GM12878 (cell line): Measurements from ENCODE around the gene THSD4. TPM values are rescaled to one million over a fixed set of nuclear protein-coding genes. Genes with fewer than 3 reads are reported as not detected.

Source experiments
- ATAC-seq: fragments of 200-7000 bp; cut with Tn5 transposase; 3 replicates; pipeline ENCODE4 v1.9.1; 2020; ENCODE audit warnings: mild to moderate bottlenecking, moderate library complexity
- BruUV-seq: library from RNA; stranded (reverse); fragments of 400-500 nt; replicated peaks from 2 replicates; lab custom pipeline; 2021; lab: Mats Ljungman, UMichigan
- CTCF ChIA-PET: fragments of 300-600 bp; sonication (Branson Sonifier 250); formaldehyde crosslinking; extraction: SDS; loops from one replicate; lab custom pipeline; 2021; ENCODE audit warnings: inconsistent platforms; lab: Yijun Ruan, JAX
- POLR2A ChIA-PET: fragments of 350-600 bp; formaldehyde crosslinking; extraction: SDS; loops from one replicate; lab custom pipeline; 2021; ENCODE audit warnings: inconsistent platforms; lab: Charles Lee
- RAD21 ChIA-PET: fragments of 300-600 bp; sonication (Branson Sonifier 250); formaldehyde crosslinking; loops from one replicate; lab custom pipeline; 2023; ENCODE audit warnings: antibody characterized with exemption; ENCODE audit not compliant: unreplicated experiment; lab: Charles Lee
- SMC1A ChIA-PET: fragments of 300-600 bp; sonication (Branson Sonifier 250); formaldehyde crosslinking; loops from one replicate; lab custom pipeline; 2023; ENCODE audit not compliant: unreplicated experiment, uncharacterized antibody; lab: Charles Lee
- DNase-seq: peaks from one replicate; pipeline ENCODE4 v3.0.0-alpha.2; 2011; ENCODE audit warnings: low read depth, low spot score
- FAIRE-seq: peaks from 3 replicates; lab custom pipeline; 2011; peaks lifted over from hg19 to GRCh38; lab: Jason Lieb, UNC
- H2AFZ ChIP-seq: 2 replicates; pipeline ENCODE4 v1.6.0; 2011; ENCODE audit warnings: low read depth, low read length, control low read depth; ENCODE audit not compliant: control insufficient read depth
- H3K27ac ChIP-seq: 2 replicates; pipeline ENCODE4 v1.5.1; 2011; ENCODE audit warnings: control low read depth; ENCODE audit not compliant: control insufficient read depth, insufficient read depth
- H3K27me3 ChIP-seq, 2 experiments: replicated peaks in 1 of 2; 2 replicates each; pipeline versions ENCODE4 v1.6.0 to v1.6.1; 2011; ENCODE audit warnings: low read length in 1 of 2; ENCODE audit not compliant: control insufficient read depth in 2 of 2, insufficient read depth in 2 of 2
- H3K36me3 ChIP-seq, 2 experiments: 2 replicates each; pipeline ENCODE4 v1.5.1; 2011; ENCODE audit warnings: low read length in 1 of 2; ENCODE audit not compliant: control insufficient read depth in 2 of 2, insufficient read depth in 2 of 2
- H3K4me1 ChIP-seq: 2 replicates; pipeline ENCODE4 v1.6.1; 2011; ENCODE audit warnings: mild to moderate bottlenecking, low read length, moderate library complexity, mixed read lengths; ENCODE audit not compliant: control insufficient read depth, insufficient read depth
- H3K4me2 ChIP-seq: 2 replicates; pipeline ENCODE4 v1.6.0; 2011; ENCODE audit warnings: control low read depth; ENCODE audit not compliant: control insufficient read depth, insufficient read depth
- H3K4me3 ChIP-seq: fragments of 200-600 bp; sonication (generic); 2 replicates; pipeline ENCODE4 v1.5.1; 2016
- H3K79me2 ChIP-seq: 2 replicates; pipeline ENCODE4 v1.6.0; 2011; ENCODE audit warnings: low read length; ENCODE audit not compliant: control insufficient read depth, insufficient read depth
- H3K9ac ChIP-seq: 2 replicates; pipeline ENCODE4 v1.8.0; 2011; ENCODE audit warnings: low read length, control low read depth, mixed read lengths; ENCODE audit not compliant: control insufficient read depth, insufficient read depth
- H3K9me3 ChIP-seq: replicated peaks from 3 replicates; pipeline ENCODE4 v1.5.1; 2011; ENCODE audit warnings: mild to moderate bottlenecking, low read length; ENCODE audit not compliant: control insufficient read depth, insufficient read depth
- H4K20me1 ChIP-seq: 2 replicates; pipeline ENCODE4 v1.6.0; 2011; ENCODE audit not compliant: control insufficient read depth, insufficient read depth
- E4F1 ChIP-seq: fragments of 450-650 bp; IDR thresholded peaks from 2 replicates; pipeline ENCODE4 v1.6.1; 2018; ENCODE audit warnings: borderline replicate concordance, mild to moderate bottlenecking; ENCODE audit not compliant: partially characterized antibody
- FOXM1 ChIP-seq: IDR thresholded peaks from 2 replicates; pipeline ENCODE4 v1.6.1; 2012; ENCODE audit warnings: low read depth, mild to moderate bottlenecking, inconsistent platforms, low read length, moderate library complexity
- NR2C2 ChIP-seq: IDR thresholded peaks from 2 replicates; pipeline ENCODE4 v1.6.1; 2011; ENCODE audit warnings: borderline replicate concordance, low read depth; ENCODE audit not compliant: control insufficient read depth, insufficient read length
- TAF1 ChIP-seq: IDR thresholded peaks from 2 replicates; pipeline ENCODE4 v1.6.1; 2011; ENCODE audit warnings: mild to moderate bottlenecking, low read depth, low read length, borderline replicate concordance
- WRNIP1 ChIP-seq: IDR thresholded peaks from 2 replicates; pipeline ENCODE4 v1.6.1; 2011; ENCODE audit warnings: low read depth, low read length, improper control_type of control experiment, borderline replicate concordance
- YBX1 ChIP-seq: fragments of 450-650 bp; IDR thresholded peaks from 2 replicates; pipeline ENCODE4 v1.6.1; 2016; ENCODE audit warnings: antibody characterized with exemption
- ZBED1 ChIP-seq: IDR thresholded peaks from 2 replicates; pipeline ENCODE4 v1.6.1; 2016; ENCODE audit warnings: borderline replicate concordance
- ZNF217 ChIP-seq: fragments of 450-650 bp; IDR thresholded peaks from 2 replicates; pipeline ENCODE4 v1.6.1; 2017; ENCODE audit warnings: antibody characterized with exemption, mild to moderate bottlenecking
- WGBS: methylation state at CpG from one replicate; pipeline ENCODE4 v1.1.6; 2016; ENCODE audit warnings: low lambda C conversion rate; ENCODE audit not compliant: insufficient replicate concordance, insufficient coverage; ENCODE audit errors: missing lambda C conversion rate; 5-methylcytosine and 5-hydroxymethylcytosine counted together
- in situ Hi-C: fragments of 300-500 bp; cut with MboI; formaldehyde crosslinking; loops from 9 replicates; pipeline ENCODE4 v1.14.3; 2018; ENCODE audit warnings: mixed read lengths
- intact Hi-C: fragments of 100-400 bp; cut with micrococcal nuclease; formaldehyde crosslinking; loops from one replicate; pipeline ENCODE4 v1.14.2; 2022; ENCODE audit not compliant: unreplicated experiment
- polyA plus RNA-seq, 11 experiments: library from polyadenylated mRNA; depleted of rRNA in 4 of 11; unstranded in 6 of 11; stranded (reverse) in 5 of 11; fragments of >200 nt; fragmentation: Nextera tagmentation in 4 of 11; fragmentation: Illumina TruSeq in 1 of 11; extraction: Ambion mirVana in 4 of 11; extraction: Trizol in 1 of 11; gene quantifications; 1 replicate in 1 of 11; 2 replicates in 10 of 11; pipeline versions ENCODE4 v1.2.1 to v1.2.3, GENCODE V29; 2011 to 2016; ENCODE audit warnings: inconsistent platforms in 2 of 11, missing spikeins in 2 of 11, low read depth in 1 of 11
- total RNA-seq, 4 experiments: library from RNA; depleted of rRNA in 3 of 4; stranded (reverse); fragments of >200 nt in 3 of 4; fragmentation: Illumina TruSeq in 1 of 4; extraction: Trizol in 1 of 4; gene quantifications; 2 replicates each; pipeline versions ENCODE4 v1.2.1 to v1.2.3, GENCODE V29; 2013 to 2021

THSD4 gene
- total and polyA plus RNA-seq, 10 of the 15 experiments (the other 5 are each of a cell fraction or from before 2014, with no cell fraction given): 0.04 to 0.13 (median 0.05) TPM; not detected in 7

- CTCF ChIA-PET: no interaction called here
- H4K20me1 ChIP-seq: no peaks in the 10 kb centered on the region
- no peaks in the 10 kb centered on the region for H3K27me3 ChIP-seq
- in situ Hi-C loops: no loop called here
- BruUV-seq: no TSS peak
- H3K27ac ChIP-seq: no peak overlapping the region
- RAD21 ChIA-PET: no interaction called here
- TF ChIP-seq E4F1 (no peak), YBX1 (no peak)
- TF ChIP-seq, all 136 proteins: peak for 0
- Histone ChIP-seq H3K4me3 (no peak overlapping the region), H3K36me3 (no peaks in the 10 kb centered on the region), H3K4me1 (no peaks in the 10 kb centered on the region), H3K9ac (no peak overlapping the region), H3K79me2 (no peaks in the 10 kb centered on the region), H3K9me3 (no peaks in the 10 kb centered on the region), H2AFZ (no peak overlapping the region), H3K4me2 (no peak overlapping the region)
- ChIA-PET SMC1A (no interaction called here), POLR2A (no interaction called here)
- intact Hi-C loops: no loop called here
- DNase-seq (no peak), FAIRE-seq (no peak), ATAC-seq (no peak)
- 41% methylated on average over 2 of the region's 2 CpGs for WGBS
Observed at GRCh38 chr15:71577071-71577470, 461.8 kb downstream of the THSD4 start.

GRCh38 chr15:71581398-71581930 is 466.2 kb downstream of the THSD4 start:
- 25% methylated on average over 2 of the region's 2 CpGs for whole genome bisulfite sequencing
- H3K4me2 ChIP-seq: no peak overlapping the region
- no peaks in the 10 kb centered on the region for H3K36me3 ChIP-seq
- intact Hi-C loops: no loop called here
- ChIA-PET RAD21 (no interaction called here), POLR2A (no interaction called here), SMC1A (no interaction called here), CTCF (no interaction called here)
- H3K4me3 ChIP-seq: no peak overlapping the region
- no peaks in the 10 kb centered on the region for H4K20me1 ChIP-seq
- H3K9ac ChIP-seq: no peak overlapping the region
- no peaks in the 10 kb centered on the region for H3K27me3 ChIP-seq
- in situ Hi-C loops: no loop called here
- TF ChIP-seq WRNIP1 (no peak), FOXM1 (no peak), ZNF217 (no peak), TAF1 (no peak), ZBED1 (no peak), NR2C2 (no peak)
- FAIRE-seq (no peak), ATAC-seq (no peak), DNase-seq (no peak)
- H3K4me1 ChIP-seq: no peaks in the 10 kb centered on the region
- peaks cover 3% of the 10 kb centered on the region; the same call in 2 of the 3 replicates for H3K9me3 ChIP-seq
- no TSS peak for BruUV-seq
- no peak overlapping the region for H3K27ac ChIP-seq
- H3K79me2 ChIP-seq: no peaks in the 10 kb centered on the region
- no peak overlapping the region for H2AFZ ChIP-seq
